Osteoblast (primary cell): ENCODE measurements around the gene ACKR1. TPM values are rescaled to one million over a fixed set of nuclear protein-coding genes. Genes with fewer than 3 reads are reported as not detected.

Source experiments
- DNase-seq: peaks from one replicate; pipeline ENCODE4 v3.0.0; 2011; ENCODE audit warnings: low spot score, mixed read lengths; ENCODE audit not compliant: insufficient read length; ENCODE audit errors: missing footprints
- H2AFZ ChIP-seq: 2 replicates; pipeline ENCODE4 v1.6.0; 2011; ENCODE audit warnings: mild to moderate bottlenecking, low read length
- H3K27ac ChIP-seq: 2 replicates; pipeline ENCODE4 v1.5.1; 2011; ENCODE audit warnings: mild to moderate bottlenecking, low read depth, low read length, moderate library complexity
- H3K27me3 ChIP-seq: 2 replicates; pipeline ENCODE4 v1.6.0; 2012; ENCODE audit warnings: mild to moderate bottlenecking, control low read depth, inconsistent platforms, low read length, moderate library complexity; ENCODE audit not compliant: insufficient read depth
- H3K36me3 ChIP-seq: 2 replicates; pipeline ENCODE4 v1.5.1; 2011; ENCODE audit warnings: mild to moderate bottlenecking, low read length, control low read depth, moderate library complexity; ENCODE audit not compliant: insufficient read depth
- H3K4me1 ChIP-seq: 2 replicates; pipeline ENCODE4 v1.5.1; 2011; ENCODE audit warnings: mild to moderate bottlenecking, low read length, control low read depth, moderate library complexity; ENCODE audit not compliant: insufficient read depth
- H3K4me2 ChIP-seq: 2 replicates; pipeline ENCODE4 v1.6.0; 2011; ENCODE audit warnings: mild to moderate bottlenecking, low read length; ENCODE audit not compliant: insufficient read depth
- H3K4me3 ChIP-seq: fragments of 200-600 bp; sonication (generic); 3 replicates; pipeline ENCODE4 v1.5.1; 2012; ENCODE audit warnings: mild to moderate bottlenecking, low read length, inconsistent platforms; ENCODE audit not compliant: insufficient read depth
- H3K79me2 ChIP-seq: 2 replicates; pipeline ENCODE4 v1.6.0; 2012; ENCODE audit warnings: mild to moderate bottlenecking, low read length, control low read depth, inconsistent platforms; ENCODE audit not compliant: insufficient read depth
- H3K9me3 ChIP-seq: 2 replicates; pipeline ENCODE4 v1.5.1; 2011; ENCODE audit warnings: low read depth, low read length, control low read depth
- H4K20me1 ChIP-seq: 2 replicates; pipeline ENCODE4 v1.6.0; 2012; ENCODE audit warnings: mild to moderate bottlenecking, low read length, control low read depth; ENCODE audit not compliant: insufficient read depth
- CTCF ChIP-seq: IDR thresholded peaks from 2 replicates; pipeline ENCODE4 v1.5.1; 2011; ENCODE audit warnings: mild to moderate bottlenecking, low read depth, low read length, moderate library complexity; ENCODE audit errors: extremely low read depth
- total RNA-seq: library from RNA; depleted of rRNA; stranded (reverse); fragments of >200 nt; gene quantifications from 2 replicates; pipeline ENCODE4 v1.2.3, GENCODE V29; 2012

The ACKR1 gene
- total RNA-seq, 1 donor = not detected

- Histone ChIP-seq H3K79me2 (no peaks in the 10 kb centered on the region), H2AFZ (no peak overlapping the region), H3K4me1 (no peaks in the 10 kb centered on the region), H3K4me2 (no peak overlapping the region), H3K9me3 (no peaks in the 10 kb centered on the region), H3K27ac (no peak overlapping the region), H3K4me3 (no peak overlapping the region), H3K36me3 (no peaks in the 10 kb centered on the region), H3K27me3 (peaks cover 5% of the 10 kb centered on the region), H4K20me1 (no peaks in the 10 kb centered on the region)
- TF ChIP-seq CTCF = peak; percentile 95
- DNase-seq = peak; percentile 92
Measured at GRCh38 chr1:159197561-159198557, 6.8 kb upstream of the ACKR1 start.

DNA sequence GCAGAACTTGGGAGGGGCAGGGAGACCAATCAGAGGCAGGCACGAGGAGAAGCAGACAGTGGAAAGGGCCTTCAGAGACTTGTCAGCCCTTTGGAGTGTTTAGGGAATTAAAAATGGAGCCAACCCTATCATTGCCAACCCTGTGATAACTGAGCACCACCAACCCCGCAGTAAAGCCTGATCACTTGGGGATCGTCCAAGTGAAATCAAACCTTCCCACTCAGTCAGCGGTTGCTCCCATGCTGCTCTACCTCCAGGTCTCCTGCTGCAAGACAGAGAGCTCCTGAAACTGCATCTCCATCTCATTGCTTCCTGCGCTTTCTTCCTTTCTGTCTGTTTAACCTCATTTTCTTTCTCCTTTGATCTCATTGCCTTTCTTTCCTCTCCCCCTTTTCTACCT lies 4.8 kb upstream of the ACKR1 start:
- Histone ChIP-seq H3K9me3 (no peaks in the 10 kb centered on the region), H3K4me2 (no peak overlapping the region), H2AFZ (no peak overlapping the region), H3K27me3 (peaks cover 5% of the 10 kb centered on the region), H4K20me1 (no peaks in the 10 kb centered on the region), H3K4me3 (no peak overlapping the region), H3K36me3 (no peaks in the 10 kb centered on the region), H3K4me1 (no peaks in the 10 kb centered on the region), H3K79me2 (no peaks in the 10 kb centered on the region), H3K27ac (no peak overlapping the region)
- TF ChIP-seq CTCF = no peak
- DNase-seq = no peak

DNA sequence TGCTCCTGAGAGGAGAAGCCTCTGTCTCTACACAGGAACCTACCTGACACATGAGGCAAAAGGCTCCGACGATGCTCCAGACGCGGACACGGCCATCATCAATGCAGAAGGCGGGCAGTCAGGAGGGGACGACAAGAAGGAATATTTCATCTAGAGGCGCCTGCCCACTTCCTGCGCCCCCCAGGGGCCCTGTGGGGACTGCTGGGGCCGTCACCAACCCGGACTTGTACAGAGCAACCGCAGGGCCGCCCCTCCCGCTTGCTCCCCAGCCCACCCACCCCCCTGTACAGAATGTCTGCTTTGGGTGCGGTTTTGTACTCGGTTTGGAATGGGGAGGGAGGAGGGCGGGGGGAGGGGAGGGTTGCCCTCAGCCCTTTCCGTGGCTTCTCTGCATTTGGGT lies 3.9 kb upstream of the ACKR1 start:
- DNase-seq = no peak

More for the DNA sequence above, 3.9 kb upstream of the ACKR1 start:
- no peak for TF ChIP-seq CTCF
- Histone ChIP-seq H3K36me3 (no peaks in the 10 kb centered on the region), H3K9me3 (no peaks in the 10 kb centered on the region), H2AFZ (no peak overlapping the region), H3K27me3 (peaks cover 7% of the 10 kb centered on the region), H3K4me3 (no peak overlapping the region), H3K27ac (no peak overlapping the region), H3K79me2 (no peaks in the 10 kb centered on the region), H4K20me1 (no peaks in the 10 kb centered on the region), H3K4me1 (no peaks in the 10 kb centered on the region), H3K4me2 (no peak overlapping the region)
